ENCODE results near the gene SIGLEC12.

SIGLEC12 gene

GRCh38 chr19:51539821-51540366 lies 38.3 kb upstream of the SIGLEC12 start:
- Mint-ChIP-seq H3K4me1 (ENCODE audit: low read depth) (peaks cover 8% of the 10 kb centered on the region), H3K27me3 (ENCODE audit: low read depth) (peaks cover 52% of the 10 kb centered on the region)

GRCh38 chr19:51535535-51535934 lies 33.9 kb upstream of the SIGLEC12 start:
- Mint-ChIP-seq H3K4me3 (no peak overlapping the region), H3K4me1 (ENCODE audit: low read depth) (peaks cover 12% of the 10 kb centered on the region), H3K27ac (no peak overlapping the region), H3K27me3 (ENCODE audit: low read depth) (peaks cover 73% of the 10 kb centered on the region), H3K9me3 (no peaks in the 10 kb centered on the region), H3K36me3 (ENCODE audit: low read depth) (no peaks in the 10 kb centered on the region)
- no peak for DNase-seq (ENCODE audit: low spot score)

More at GRCh38 chr19:51539821-51540366, 38.3 kb upstream of the SIGLEC12 start:
- no peaks in the 10 kb centered on the region for H3K9me3 Mint-ChIP-seq
- H3K36me3 Mint-ChIP-seq (ENCODE audit: low read depth) = no peaks in the 10 kb centered on the region
- H3K27ac Mint-ChIP-seq = no peak overlapping the region
- DNase-seq (ENCODE audit: low spot score) = no peak
- H3K4me3 Mint-ChIP-seq = no peak overlapping the region

GRCh38 chr19:51531349-51532315 lies 30.0 kb upstream of the SIGLEC12 start, which contains the start of gene SIGLEC6:
SIGLEC6 (minus strand) TSS chr19:51531670; CDS start chr19:51531648, 22 bp downstream.
- peaks cover 12% of the 10 kb centered on the region for H3K4me1 Mint-ChIP-seq (ENCODE audit: low read depth)
- DNase-seq (ENCODE audit: low spot score) = peak; percentile 45
- H3K9me3 Mint-ChIP-seq = no peaks in the 10 kb centered on the region
- no peaks in the 10 kb centered on the region for H3K36me3 Mint-ChIP-seq (ENCODE audit: low read depth)
- no peak within 1 kb of the TSS for H3K27ac Mint-ChIP-seq
- H3K4me3 Mint-ChIP-seq = peak within 1 kb of the TSS; percentile 48
- peaks cover 67% of the 10 kb centered on the region for H3K27me3 Mint-ChIP-seq (ENCODE audit: low read depth)

- Mint-ChIP-seq H3K36me3 (ENCODE audit: low read depth) (no peaks in the 10 kb centered on the region), H3K4me3 (no peak overlapping the region), H3K4me1 (ENCODE audit: low read depth) (peaks cover 12% of the 10 kb centered on the region), H3K27me3 (ENCODE audit: low read depth) (peaks cover 62% of the 10 kb centered on the region), H3K9me3 (no peaks in the 10 kb centered on the region), H3K27ac (no peak overlapping the region)
- no peak for DNase-seq (ENCODE audit: low spot score)
Measured at GRCh38 chr19:51530616-51531015, 29.0 kb upstream of the SIGLEC12 start.

GRCh38 chr19:51529301-51529700 lies 27.7 kb upstream of the SIGLEC12 start:
- peak; percentile 0 for DNase-seq (ENCODE audit: low spot score)
- Mint-ChIP-seq H3K4me3 (no peak overlapping the region), H3K9me3 (no peaks in the 10 kb centered on the region), H3K4me1 (ENCODE audit: low read depth) (peaks cover 12% of the 10 kb centered on the region), H3K27ac (no peak overlapping the region), H3K27me3 (ENCODE audit: low read depth) (peaks cover 49% of the 10 kb centered on the region), H3K36me3 (ENCODE audit: low read depth) (no peaks in the 10 kb centered on the region)

GRCh38 chr19:51525651-51526050 lies 24.1 kb upstream of the SIGLEC12 start:
- H3K27me3 Mint-ChIP-seq (ENCODE audit: low read depth) = peaks cover 40% of the 10 kb centered on the region
- H3K27ac Mint-ChIP-seq = no peak overlapping the region
- no peak overlapping the region for H3K4me3 Mint-ChIP-seq
- no peaks in the 10 kb centered on the region for H3K36me3 Mint-ChIP-seq (ENCODE audit: low read depth)
- H3K9me3 Mint-ChIP-seq = no peaks in the 10 kb centered on the region
- DNase-seq (ENCODE audit: low spot score) = no peak
- peaks cover 5% of the 10 kb centered on the region for H3K4me1 Mint-ChIP-seq (ENCODE audit: low read depth)

GRCh38 chr19:51524666-51525264 lies 23.2 kb upstream of the SIGLEC12 start:
- Mint-ChIP-seq H3K9me3 (no peaks in the 10 kb centered on the region), H3K27me3 (ENCODE audit: low read depth) (peaks cover 40% of the 10 kb centered on the region), H3K4me1 (ENCODE audit: low read depth) (peaks cover 5% of the 10 kb centered on the region), H3K27ac (no peak overlapping the region), H3K36me3 (ENCODE audit: low read depth) (no peaks in the 10 kb centered on the region), H3K4me3 (no peak overlapping the region)
- DNase-seq (ENCODE audit: low spot score) = no peak

- Mint-ChIP-seq H3K36me3 (ENCODE audit: low read depth) (no peaks in the 10 kb centered on the region), H3K27ac (no peak overlapping the region), H3K4me1 (ENCODE audit: low read depth) (peaks cover 5% of the 10 kb centered on the region), H3K9me3 (peaks cover 4% of the 10 kb centered on the region), H3K4me3 (no peak overlapping the region), H3K27me3 (ENCODE audit: low read depth) (peaks cover 27% of the 10 kb centered on the region)
- no peak for DNase-seq (ENCODE audit: low spot score)
Measured at GRCh38 chr19:51521781-51522180, 20.2 kb upstream of the SIGLEC12 start.

GRCh38 chr19:51521357-51521756 lies 19.8 kb upstream of the SIGLEC12 start:
- no peaks in the 10 kb centered on the region for H3K36me3 Mint-ChIP-seq (ENCODE audit: low read depth)
- peaks cover 5% of the 10 kb centered on the region for H3K4me1 Mint-ChIP-seq (ENCODE audit: low read depth)
- peaks cover 4% of the 10 kb centered on the region for H3K9me3 Mint-ChIP-seq
- H3K4me3 Mint-ChIP-seq = no peak overlapping the region
- H3K27ac Mint-ChIP-seq = no peak overlapping the region
- H3K27me3 Mint-ChIP-seq (ENCODE audit: low read depth) = peaks cover 22% of the 10 kb centered on the region
- no peak for DNase-seq (ENCODE audit: low spot score)

GRCh38 chr19:51520728-51521127 lies 19.1 kb upstream of the SIGLEC12 start:
- Mint-ChIP-seq H3K4me1 (ENCODE audit: low read depth) (peaks cover 5% of the 10 kb centered on the region), H3K9me3 (peaks cover 4% of the 10 kb centered on the region), H3K27me3 (ENCODE audit: low read depth) (peaks cover 20% of the 10 kb centered on the region), H3K27ac (no peak overlapping the region), H3K36me3 (ENCODE audit: low read depth) (no peaks in the 10 kb centered on the region), H3K4me3 (no peak overlapping the region)
- DNase-seq (ENCODE audit: low spot score) = no peak

- Mint-ChIP-seq H3K27ac (no peak overlapping the region), H3K4me1 (ENCODE audit: low read depth) (peaks cover 7% of the 10 kb centered on the region), H3K4me3 (no peak overlapping the region), H3K27me3 (ENCODE audit: low read depth) (peaks cover 2% of the 10 kb centered on the region), H3K36me3 (ENCODE audit: low read depth) (no peaks in the 10 kb centered on the region), H3K9me3 (peaks cover 4% of the 10 kb centered on the region)
- DNase-seq (ENCODE audit: low spot score) = peak; percentile 26
Measured at GRCh38 chr19:51514866-51515481, 13.4 kb upstream of the SIGLEC12 start.

- Mint-ChIP-seq H3K9me3 (peaks cover 4% of the 10 kb centered on the region), H3K27ac (no peak overlapping the region), H3K4me1 (ENCODE audit: low read depth) (peaks cover 7% of the 10 kb centered on the region), H3K36me3 (ENCODE audit: low read depth) (no peaks in the 10 kb centered on the region), H3K4me3 (no peak overlapping the region), H3K27me3 (ENCODE audit: low read depth) (peaks cover 2% of the 10 kb centered on the region)
- DNase-seq (ENCODE audit: low spot score) = no peak
Measured at GRCh38 chr19:51513968-51514367, 12.4 kb upstream of the SIGLEC12 start.

- H3K9me3 Mint-ChIP-seq = no peaks in the 10 kb centered on the region
- peaks cover 7% of the 10 kb centered on the region for H3K4me1 Mint-ChIP-seq (ENCODE audit: low read depth)
- no peak overlapping the region for H3K27ac Mint-ChIP-seq
- no peaks in the 10 kb centered on the region for H3K36me3 Mint-ChIP-seq (ENCODE audit: low read depth)
- H3K27me3 Mint-ChIP-seq (ENCODE audit: low read depth) = no peaks in the 10 kb centered on the region
- no peak overlapping the region for H3K4me3 Mint-ChIP-seq
- DNase-seq (ENCODE audit: low spot score) = no peak
Measured at GRCh38 chr19:51511353-51511752, 9.8 kb upstream of the SIGLEC12 start.

All from T-helper 2 cell treated with Interferon-gamma antibody and Interleukin-4, amounts not matched to agents 5 μg/mL and 100 μg/mL, for 36 hours (primary cell).